Calu3 (cell line): ENCODE results near the gene NSMCE4A. TPM values are rescaled to one million over a fixed set of nuclear protein-coding genes. Genes with fewer than 3 reads are reported as not detected.

Experiments
- BruUV-seq: library from RNA; stranded (reverse); fragments of 400-500 nt; replicated peaks from 2 replicates; lab custom pipeline; 2021; lab: Mats Ljungman, UMichigan
- CTCF ChIA-PET: fragments of 300-600 bp; sonication (Branson Sonifier 250); formaldehyde crosslinking; loops from one replicate; lab custom pipeline; 2022; ENCODE audit warnings: antibody characterized with exemption; lab: Charles Lee
- DNase-seq: peaks from one replicate; pipeline ENCODE4 v3.0.0; 2022
- H3K27ac Mint-ChIP-seq: one replicate; pipeline ENCODE4 v1.8.0; 2022; ENCODE audit warnings: mixed read lengths; ENCODE audit not compliant: unreplicated experiment
- H3K27me3 Mint-ChIP-seq: one replicate; pipeline ENCODE4 v1.8.0; 2022; ENCODE audit warnings: mixed read lengths; ENCODE audit not compliant: unreplicated experiment
- H3K36me3 Mint-ChIP-seq: one replicate; pipeline ENCODE4 v1.8.0; 2022; ENCODE audit warnings: mild to moderate bottlenecking, moderate library complexity, mixed read lengths; ENCODE audit not compliant: insufficient read depth, unreplicated experiment
- H3K4me1 Mint-ChIP-seq: one replicate; pipeline ENCODE4 v1.8.0; 2022; ENCODE audit warnings: mild to moderate bottlenecking, low read depth, mixed read lengths; ENCODE audit not compliant: unreplicated experiment
- H3K4me3 Mint-ChIP-seq: one replicate; pipeline ENCODE4 v1.8.0; 2022; ENCODE audit warnings: mild to moderate bottlenecking, low read depth, moderate library complexity, mixed read lengths; ENCODE audit not compliant: unreplicated experiment
- H3K9me3 Mint-ChIP-seq: one replicate; pipeline ENCODE4 v1.8.0; 2022; ENCODE audit warnings: low read depth, mixed read lengths; ENCODE audit not compliant: unreplicated experiment
- CTCF ChIP-seq: fragments of 200-600 bp; IDR thresholded peaks from one replicate; pipeline ENCODE4 v1.8.0; 2022; ENCODE audit warnings: antibody characterized with exemption; ENCODE audit not compliant: unreplicated experiment
- intact Hi-C: fragments of 100-400 bp; cut with micrococcal nuclease; formaldehyde crosslinking; loops from one replicate; pipeline ENCODE4 v1.10.0; 2022; ENCODE audit not compliant: unreplicated experiment
- total RNA-seq: library from RNA; stranded (reverse); gene quantifications from 2 replicates; pipeline ENCODE4 v1.2.3, GENCODE V29; 2022

NSMCE4A gene
- total RNA-seq, 1 experiment from 2014 or later, result 28.8 TPM

GRCh38 chr10:121965996-121966395 is 9.0 kb downstream of the NSMCE4A start:
- TF ChIP-seq CTCF, result no peak
- Mint-ChIP-seq H3K4me3 (no peak overlapping the region), H3K27ac (no peak overlapping the region), H3K27me3 (no peaks in the 10 kb centered on the region), H3K36me3 (peaks cover 8% of the 10 kb centered on the region), H3K9me3 (no peaks in the 10 kb centered on the region), H3K4me1 (no peaks in the 10 kb centered on the region)
- BruUV-seq, result no TSS peak
- intact Hi-C loops, result no loop called here
- CTCF ChIA-PET, result no interaction called here
- DNase-seq, result no peak

DNA sequence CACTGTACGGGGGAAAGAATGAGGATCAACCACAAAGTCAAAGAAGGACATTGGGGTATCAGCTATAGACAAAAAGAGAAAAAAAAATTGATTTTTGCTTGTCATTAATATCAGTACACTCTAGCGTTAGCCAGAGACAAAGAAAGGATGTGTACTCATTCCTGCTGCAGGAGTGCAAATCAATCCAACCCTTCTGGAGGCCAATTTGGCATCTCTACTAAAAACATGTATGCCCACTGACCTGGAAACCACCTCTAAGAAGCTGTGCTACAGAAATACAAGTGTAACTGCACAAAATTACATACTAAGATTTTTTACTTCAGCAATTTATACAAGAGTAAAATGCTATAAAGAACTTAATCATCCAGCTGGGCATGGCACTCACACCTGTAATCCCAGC is 13.6 kb downstream of the NSMCE4A start:
- Mint-ChIP-seq H3K9me3 (no peaks in the 10 kb centered on the region), H3K27ac (no peak overlapping the region), H3K4me1 (no peaks in the 10 kb centered on the region), H3K27me3 (no peaks in the 10 kb centered on the region), H3K4me3 (no peak overlapping the region), H3K36me3 (peaks cover 4% of the 10 kb centered on the region)
- no TSS peak for BruUV-seq
- DNase-seq, result no peak
- CTCF ChIA-PET, result no interaction called here
- TF ChIP-seq CTCF, result no peak
- intact Hi-C loops, result no loop called here

DNA sequence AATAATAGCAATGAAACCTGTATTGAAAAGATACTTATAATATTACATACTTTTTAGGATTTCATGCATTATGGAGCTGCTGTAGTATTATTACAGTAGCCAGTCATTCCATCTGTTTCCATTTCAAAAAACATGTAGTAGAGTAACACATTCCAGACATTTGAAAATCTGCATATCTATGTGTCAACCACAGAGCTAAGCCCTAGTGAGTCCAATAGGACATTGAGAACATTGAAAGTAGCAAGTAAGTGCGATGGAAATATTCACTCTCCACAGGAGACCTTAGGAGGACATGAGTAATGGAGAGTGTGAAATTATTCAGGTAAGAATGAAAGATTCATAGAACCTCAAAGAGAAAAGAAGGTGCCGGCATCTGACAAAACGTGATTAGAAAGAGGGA is 15.3 kb downstream of the NSMCE4A start:
- no peaks in the 10 kb centered on the region for H3K4me1 Mint-ChIP-seq
- CTCF ChIA-PET, result no interaction called here
- no peaks in the 10 kb centered on the region for H3K27me3 Mint-ChIP-seq
- H3K27ac Mint-ChIP-seq, result no peak overlapping the region
- DNase-seq, result no peak
- H3K4me3 Mint-ChIP-seq, result no peak overlapping the region
- TF ChIP-seq CTCF, result no peak
- no peaks in the 10 kb centered on the region for H3K9me3 Mint-ChIP-seq
- no TSS peak for BruUV-seq
- intact Hi-C loops, result no loop called here
- H3K36me3 Mint-ChIP-seq, result peaks cover 8% of the 10 kb centered on the region

GRCh38 chr10:121956111-121957061 is 18.6 kb downstream of the NSMCE4A start:
- no peak for TF ChIP-seq CTCF
- intact Hi-C loops, result no loop called here
- peak overlapping the region; percentile 44 for H3K27ac Mint-ChIP-seq
- no peak overlapping the region for H3K4me3 Mint-ChIP-seq
- H3K4me1 Mint-ChIP-seq, result no peaks in the 10 kb centered on the region
- no TSS peak for BruUV-seq
- H3K36me3 Mint-ChIP-seq, result peaks cover 8% of the 10 kb centered on the region
- no peaks in the 10 kb centered on the region for H3K27me3 Mint-ChIP-seq
- DNase-seq, result no peak
- CTCF ChIA-PET, result interaction anchor here (0.8 kb wide), 1 partner anchor 25 kb away, joined by 3 read pairs; no protein-coding TSS in a partner anchor
- no peaks in the 10 kb centered on the region for H3K9me3 Mint-ChIP-seq
